Activated CD4-positive, alpha-beta T cell treated with anti-CD3 and anti-CD28 coated beads, Interleukin-2, amount 10 ng/mL, durations not matched to agents 7 days and 5 days (primary cell): ENCODE results near the gene VAT1. TPM values are rescaled to one million over a fixed set of nuclear protein-coding genes. Genes with fewer than 3 reads are reported as not detected.
"Not testable (repeated sequence)": the region's sequence is repeated elsewhere in the genome, so short reads cannot be mapped to it uniquely, and the experiment has no call there.

Experiments used
- CTCF ChIA-PET: fragments of 350-600 bp; sonication (Branson Sonifier 250); formaldehyde crosslinking; loops from one replicate; lab custom pipeline; 2021; ENCODE audit warnings: antibody characterized with exemption; lab: Charles Lee
- POLR2A ChIA-PET: fragments of 350-600 bp; sonication (Branson Sonifier 250); formaldehyde crosslinking; loops from one replicate; lab custom pipeline; 2021; ENCODE audit warnings: antibody characterized with exemption; lab: Charles Lee
- DNase-seq: peaks from one replicate; pipeline ENCODE4 v3.0.0-alpha.2; 2020
- H3K27ac Mint-ChIP-seq: one replicate; pipeline ENCODE4 v1.8.0; 2021; ENCODE audit warnings: mild to moderate bottlenecking, moderate library complexity, mixed read lengths
- H3K27me3 Mint-ChIP-seq: one replicate; pipeline ENCODE4 v1.8.0; 2021; ENCODE audit warnings: mixed read lengths
- H3K36me3 Mint-ChIP-seq: one replicate; pipeline ENCODE4 v1.8.0; 2021; ENCODE audit warnings: low read depth, mixed read lengths
- H3K4me1 Mint-ChIP-seq: one replicate; pipeline ENCODE4 v1.8.0; 2021; ENCODE audit warnings: mixed read lengths
- H3K4me3 Mint-ChIP-seq: one replicate; pipeline ENCODE4 v1.8.0; 2021; ENCODE audit warnings: mild to moderate bottlenecking, moderate library complexity, mixed read lengths
- H3K9me3 Mint-ChIP-seq: one replicate; pipeline ENCODE4 v1.8.0; 2021; ENCODE audit warnings: mixed read lengths
- total RNA-seq, 2 experiments: library from RNA; stranded (reverse); gene quantifications; one replicate each; pipeline ENCODE4 v1.2.3, GENCODE V29; 2021

The VAT1 gene
- total RNA-seq, 2 experiments from 2014 or later = 10.2 to 12.8 TPM

DNA sequence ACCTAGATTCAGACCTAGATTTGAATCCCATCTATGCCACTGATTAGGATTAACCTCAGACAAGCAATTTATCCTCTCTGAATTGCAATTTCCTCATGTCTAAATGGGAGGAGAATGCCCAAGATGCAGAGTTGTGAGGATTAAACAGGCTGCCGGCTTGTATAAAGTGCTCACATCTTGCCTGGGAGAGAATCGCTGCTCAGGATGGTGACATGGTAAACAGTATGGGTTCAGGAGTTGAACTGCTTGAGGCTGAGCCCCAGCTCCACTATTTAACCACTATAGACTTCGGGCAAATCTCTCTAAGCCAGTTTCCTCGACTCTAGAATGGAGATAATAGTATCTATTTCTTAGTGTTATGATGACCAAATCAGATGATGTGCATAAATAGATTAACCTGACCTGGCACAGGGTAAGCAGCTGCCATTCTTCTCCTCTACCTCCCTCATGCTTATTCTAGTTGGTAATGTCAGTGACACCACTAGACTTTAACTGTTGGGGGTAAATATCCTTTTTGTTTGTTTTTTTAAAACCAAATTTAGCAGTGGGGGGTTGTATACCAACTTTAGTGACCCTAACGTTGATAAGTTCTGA, 24.7 kb downstream of the VAT1 start:
- Mint-ChIP-seq H3K4me1 (peaks cover 35% of the 10 kb centered on the region), H3K36me3 (peaks cover 39% of the 10 kb centered on the region), H3K9me3 (no peaks in the 10 kb centered on the region), H3K27me3 (no peaks in the 10 kb centered on the region), H3K4me3 (peak overlapping the region; percentile 89), H3K27ac (peak overlapping the region; percentile 99)
- no peak for DNase-seq
- ChIA-PET POLR2A (interaction anchor here (0.6 to 1.3 kb wide), 6 partner anchors 11 to 318 kb away, joined by 3 to 6 read pairs (median 3); no protein-coding TSS in a partner anchor), CTCF (interaction anchor here (0.6 to 2.4 kb wide), 21 partner anchors 9 to 289 kb away, joined by 3 to 19 read pairs (median 4); partner anchors contain the start of genes AOC2, BECN1, IFI35 and PTGES3L)

DNA sequence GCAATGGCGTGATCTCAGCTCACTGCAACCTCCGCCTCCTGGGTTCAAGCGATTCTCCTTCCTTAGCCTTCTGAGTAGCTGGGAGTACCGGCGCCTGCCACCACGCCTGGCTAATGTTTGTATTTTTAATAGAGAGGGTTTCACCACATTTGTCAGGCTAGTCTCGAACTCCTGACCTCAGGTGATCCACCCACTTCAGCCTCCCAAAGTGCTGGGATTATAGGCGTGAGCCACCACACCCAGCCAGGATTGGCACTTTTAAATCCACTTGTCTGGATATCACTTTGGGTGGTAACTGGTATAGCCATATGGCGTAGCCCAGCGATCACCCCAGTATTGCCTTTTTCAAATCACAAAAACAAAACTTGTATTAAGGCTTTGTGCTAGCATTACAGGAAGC, 28.3 kb downstream of the VAT1 start:
- H3K27ac Mint-ChIP-seq, H3K9me3 Mint-ChIP-seq, DNase-seq, POLR2A ChIA-PET, H3K27me3 Mint-ChIP-seq, H3K4me3 Mint-ChIP-seq, CTCF ChIA-PET: not testable (repeated sequence)
- peaks cover 16% of the 10 kb centered on the region for H3K4me1 Mint-ChIP-seq
- H3K36me3 Mint-ChIP-seq = peaks cover 39% of the 10 kb centered on the region

GRCh38 chr17:42992872-42993271, 29.3 kb downstream of the VAT1 start:
- ChIA-PET POLR2A (no interaction called here), CTCF (no interaction called here)
- H3K36me3 Mint-ChIP-seq = peaks cover 39% of the 10 kb centered on the region
- DNase-seq = no peak
- peak overlapping the region; percentile 54 for H3K27ac Mint-ChIP-seq
- H3K27me3 Mint-ChIP-seq = no peaks in the 10 kb centered on the region
- no peaks in the 10 kb centered on the region for H3K9me3 Mint-ChIP-seq
- H3K4me1 Mint-ChIP-seq = peaks cover 14% of the 10 kb centered on the region
- H3K4me3 Mint-ChIP-seq = no peak overlapping the region

- DNase-seq = no peak
- H3K4me1 Mint-ChIP-seq = peaks cover 3% of the 10 kb centered on the region
- ChIA-PET POLR2A (no interaction called here), CTCF (interaction anchor here (2.1 kb wide), 1 partner anchor 167 kb away, joined by 8 read pairs; the partner anchor contains the start of gene BECN1)
- no peaks in the 10 kb centered on the region for H3K9me3 Mint-ChIP-seq
- H3K27ac Mint-ChIP-seq = no peak overlapping the region
- peaks cover 44% of the 10 kb centered on the region for H3K36me3 Mint-ChIP-seq
- no peak overlapping the region for H3K4me3 Mint-ChIP-seq
- no peaks in the 10 kb centered on the region for H3K27me3 Mint-ChIP-seq
These were observed 30.7 kb downstream of the VAT1 start for GRCh38 chr17:42991471-42991870.

GRCh38 chr17:42989726-42990652, 32.2 kb downstream of the VAT1 start:
- DNase-seq = no peak
- no peak overlapping the region for H3K4me3 Mint-ChIP-seq
- H3K9me3 Mint-ChIP-seq = no peaks in the 10 kb centered on the region
- peaks cover 52% of the 10 kb centered on the region for H3K36me3 Mint-ChIP-seq
- ChIA-PET POLR2A (no interaction called here), CTCF (interaction anchor here (2.1 to 3.0 kb wide), 2 partner anchors 8 to 165 kb away, joined by 8 to 13 read pairs; partner anchors contain the start of genes BECN1 and RPL27)
- H3K4me1 Mint-ChIP-seq = peaks cover 11% of the 10 kb centered on the region
- H3K27me3 Mint-ChIP-seq = no peaks in the 10 kb centered on the region
- no peak overlapping the region for H3K27ac Mint-ChIP-seq

GRCh38 chr17:42989141-42989540, 33.0 kb downstream of the VAT1 start:
- Mint-ChIP-seq H3K4me3 (no peak overlapping the region), H3K36me3 (peaks cover 53% of the 10 kb centered on the region), H3K27ac (no peak overlapping the region), H3K9me3 (no peaks in the 10 kb centered on the region), H3K27me3 (no peaks in the 10 kb centered on the region), H3K4me1 (peaks cover 13% of the 10 kb centered on the region)
- no peak for DNase-seq
- ChIA-PET CTCF (interaction anchor here (1.1 to 3.0 kb wide), 2 partner anchors 9 to 767 kb away, joined by 3 to 13 read pairs; partner anchors contain the start of gene RPL27), POLR2A (no interaction called here)

DNA sequence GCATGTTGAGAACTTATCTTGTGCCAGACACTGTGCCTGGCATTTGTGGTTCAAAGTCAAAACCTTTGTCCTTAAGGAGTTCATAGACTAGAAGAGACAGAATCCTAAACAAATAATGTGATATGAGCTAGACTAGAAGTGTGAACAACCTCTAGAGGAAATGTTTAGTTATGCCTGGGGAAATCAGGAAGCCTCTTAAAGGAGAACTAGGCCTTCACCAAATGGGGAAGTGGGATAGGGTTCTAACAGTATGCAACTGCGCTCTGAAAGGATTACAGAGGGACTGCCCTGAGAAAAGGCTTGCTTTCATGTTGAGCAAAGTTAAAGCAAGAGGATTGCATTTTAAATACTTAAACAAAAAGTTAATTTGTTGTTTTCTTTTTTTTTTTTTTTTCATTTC, 37.0 kb downstream of the VAT1 start:
- Mint-ChIP-seq H3K36me3 (peaks cover 40% of the 10 kb centered on the region), H3K4me1 (peaks cover 30% of the 10 kb centered on the region), H3K4me3 (no peak overlapping the region), H3K9me3 (no peaks in the 10 kb centered on the region), H3K27ac (peak overlapping the region; percentile 39), H3K27me3 (no peaks in the 10 kb centered on the region)
- DNase-seq = no peak
- POLR2A ChIA-PET = interaction anchor here (1.3 kb wide), 1 partner anchor 13 kb away, joined by 3 read pairs; the partner anchor contains the start of gene RPL27
- CTCF ChIA-PET = interaction anchor here (0.5 kb wide), 1 partner anchor 219 kb away, joined by 4 read pairs; no protein-coding TSS in a partner anchor

DNA sequence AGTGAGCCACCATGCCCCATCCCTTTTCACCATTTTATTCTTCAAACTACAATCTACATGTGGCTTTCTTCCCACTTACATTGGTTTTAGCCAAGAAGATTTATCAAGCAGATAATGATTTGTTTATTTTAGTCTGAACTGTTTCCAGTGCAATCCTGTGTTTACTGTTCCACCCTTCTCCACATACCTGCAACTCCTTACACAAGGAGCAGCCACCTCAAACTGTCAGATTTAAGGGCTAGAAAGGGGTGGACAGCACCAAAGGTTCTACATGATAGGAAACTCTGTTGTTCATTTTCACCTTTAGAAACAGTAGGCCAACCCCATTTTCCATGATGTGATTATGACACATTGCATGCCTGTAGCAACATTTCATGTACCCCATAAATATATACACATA, 39.9 kb downstream of the VAT1 start:
- Mint-ChIP-seq H3K9me3 (no peaks in the 10 kb centered on the region), H3K36me3 (peaks cover 25% of the 10 kb centered on the region), H3K27me3 (no peaks in the 10 kb centered on the region), H3K4me1 (peaks cover 42% of the 10 kb centered on the region), H3K4me3 (peak overlapping the region; percentile 19), H3K27ac (no peak overlapping the region)
- CTCF ChIA-PET = interaction anchor here (1.2 kb wide), 1 partner anchor 16 kb away, joined by 5 read pairs; the partner anchor contains the start of gene RPL27
- POLR2A ChIA-PET = no interaction called here
- no peak for DNase-seq

DNA sequence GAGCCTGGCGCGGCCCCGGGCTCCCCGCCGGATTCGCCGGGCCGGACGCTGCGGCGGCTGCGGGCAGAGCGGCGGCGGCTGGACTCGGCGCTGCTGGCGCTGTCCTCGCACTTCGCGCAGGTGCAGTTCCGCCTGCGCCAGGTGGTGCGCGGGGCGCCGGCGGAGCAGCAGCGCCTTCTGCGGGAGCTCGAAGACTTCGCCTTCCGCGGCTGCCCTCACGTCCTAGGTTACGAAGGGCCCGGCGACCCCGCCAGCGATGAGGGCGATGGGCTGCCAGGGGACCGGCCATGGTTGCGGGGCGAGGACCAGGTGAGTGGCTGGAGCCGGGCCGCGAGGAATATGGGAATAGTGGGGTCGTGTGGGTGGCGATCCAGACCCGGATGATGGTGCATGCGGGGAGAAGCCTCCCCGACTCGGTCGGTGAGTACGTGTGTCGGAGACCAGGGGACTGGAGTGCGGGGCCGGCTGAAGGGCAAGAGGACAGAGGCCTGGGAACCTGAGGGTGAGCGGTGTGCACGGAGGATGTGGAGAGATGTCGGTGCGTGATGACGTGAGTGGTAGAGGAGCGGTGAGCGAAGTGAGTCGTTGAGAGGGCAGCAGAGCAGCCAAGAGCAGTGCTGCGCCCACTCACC, 41.3 kb downstream of the VAT1 start:
- Mint-ChIP-seq H3K27ac (peak overlapping the region; percentile 92), H3K36me3 (peaks cover 20% of the 10 kb centered on the region), H3K27me3 (no peaks in the 10 kb centered on the region), H3K9me3 (no peaks in the 10 kb centered on the region), H3K4me1 (peaks cover 42% of the 10 kb centered on the region), H3K4me3 (peak overlapping the region; percentile 92)
- DNase-seq = peak; percentile 69
- ChIA-PET CTCF (interaction anchor here (0.6 to 1.7 kb wide), 2 partner anchors 157 to 660 kb away, joined by 3 to 4 read pairs; partner anchors contain the start of gene BECN1), POLR2A (no interaction called here)

- H3K27ac Mint-ChIP-seq = peak within 1 kb of the TSS; percentile 92
- H3K4me1 Mint-ChIP-seq = peaks cover 38% of the 10 kb centered on the region
- DNase-seq = peak; percentile 92
- peak within 1 kb of the TSS; percentile 92 for H3K4me3 Mint-ChIP-seq
- H3K9me3 Mint-ChIP-seq = no peaks in the 10 kb centered on the region
- H3K27me3 Mint-ChIP-seq = no peaks in the 10 kb centered on the region
- ChIA-PET CTCF (interaction anchor here (0.6 to 2.8 kb wide), 3 partner anchors 17 to 660 kb away, joined by 3 to 13 read pairs (median 4); partner anchors contain the start of genes BECN1 and RPL27), POLR2A (no interaction called here)
- H3K36me3 Mint-ChIP-seq = peaks cover 16% of the 10 kb centered on the region
These were observed 41.9 kb downstream of the VAT1 start, which contains the start of gene RUNDC1 for GRCh38 chr17:42980274-42980765. Gene RUNDC1 (plus strand): TSS chr17:42980565. CDS start chr17:42980577, 12 bp downstream.

DNA sequence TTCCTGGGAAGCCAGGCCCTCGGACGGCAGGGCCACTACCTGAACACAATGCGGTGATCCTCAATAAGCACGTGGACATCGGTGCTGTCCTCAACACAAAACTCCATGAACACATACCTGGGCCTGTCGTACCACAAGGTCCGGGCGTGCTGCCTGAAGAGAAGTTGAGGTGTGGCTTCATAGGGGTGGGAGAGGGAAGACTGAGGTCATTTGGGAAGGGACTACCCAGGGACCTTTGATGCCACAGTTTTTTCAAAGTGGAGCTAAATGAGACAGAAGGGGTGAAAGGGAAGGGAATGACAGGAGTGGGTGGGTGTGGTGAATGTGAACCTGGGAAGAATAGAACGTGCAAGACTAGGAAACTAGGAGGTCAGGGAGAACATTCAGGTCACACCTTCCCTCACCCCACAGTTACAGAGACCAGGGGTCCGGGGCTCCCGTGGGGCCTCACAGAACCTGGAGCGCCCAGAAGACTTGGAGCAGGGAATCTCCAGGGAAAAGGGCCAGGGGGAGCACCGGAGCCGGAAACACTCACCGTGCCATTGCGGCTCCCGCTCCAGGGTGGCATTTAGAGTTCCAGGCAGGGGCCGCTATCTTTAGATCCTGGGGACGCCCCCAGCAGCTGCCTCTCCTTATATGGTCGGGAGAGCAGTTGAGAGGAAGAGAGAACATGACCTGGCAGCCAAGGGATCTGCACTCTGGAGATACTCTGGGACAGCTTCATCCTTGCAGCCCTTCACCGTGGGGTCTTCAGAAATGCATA, 42.5 kb downstream of the VAT1 start, which contains the start of gene PTGES3L:
PTGES3L (minus strand) TSS at position 570 of the 763 bp plus-strand sequence; CDS start at position 543, 27 bp downstream.
- peak within 1 kb of the TSS; percentile 92 for H3K27ac Mint-ChIP-seq
- ChIA-PET CTCF (interaction anchor here (1.7 to 2.8 kb wide), 2 partner anchors 18 to 156 kb away, joined by 4 to 13 read pairs; partner anchors contain the start of genes BECN1 and RPL27), POLR2A (no interaction called here)

More for the DNA sequence above, 42.5 kb downstream of the VAT1 start, which contains the start of gene PTGES3L:
- Mint-ChIP-seq H3K27me3 (no peaks in the 10 kb centered on the region), H3K36me3 (peaks cover 13% of the 10 kb centered on the region), H3K4me1 (peaks cover 34% of the 10 kb centered on the region), H3K9me3 (no peaks in the 10 kb centered on the region), H3K4me3 (peak within 1 kb of the TSS; percentile 92)
- DNase-seq = peak; percentile 34
